Activated T-cell treated with anti-CD3 and anti-CD28 coated beads, Interleukin-2, amount 50 U/mL, for 4 hours (primary cell): Measurements from ENCODE around the gene RGS8. TPM values are rescaled to one million over a fixed set of nuclear protein-coding genes. Genes with fewer than 3 reads are reported as not detected.

ENCODE experiments used
- ATAC-seq, 2 donors: fragments of 200-7000 bp; cut with Tn5 transposase; one replicate each; pipeline ENCODE4 v1.10.0; 2021
- DNase-seq: peaks from one replicate; pipeline ENCODE4 v3.0.0-alpha.2; 2020
- H3K27me3 Mint-ChIP-seq: one replicate; pipeline ENCODE4 v1.8.0; 2021; ENCODE audit warnings: low read depth, mixed read lengths
- H3K36me3 Mint-ChIP-seq: one replicate; pipeline ENCODE4 v1.8.0; 2022; ENCODE audit warnings: mixed read lengths; ENCODE audit not compliant: insufficient read depth
- H3K4me1 Mint-ChIP-seq: one replicate; pipeline ENCODE4 v1.8.0; 2021; ENCODE audit warnings: low read depth, mixed read lengths
- H3K4me3 Mint-ChIP-seq: one replicate; pipeline ENCODE4 v1.8.0; 2021; ENCODE audit warnings: mild to moderate bottlenecking, moderate library complexity, mixed read lengths
- H3K9me3 Mint-ChIP-seq: one replicate; pipeline ENCODE4 v1.8.0; 2021; ENCODE audit warnings: mixed read lengths
- total RNA-seq, 3 donors: library from RNA; stranded (reverse); gene quantifications; one replicate each; pipeline ENCODE4 v1.2.1, GENCODE V29; 2021

Gene RGS8, protein sequence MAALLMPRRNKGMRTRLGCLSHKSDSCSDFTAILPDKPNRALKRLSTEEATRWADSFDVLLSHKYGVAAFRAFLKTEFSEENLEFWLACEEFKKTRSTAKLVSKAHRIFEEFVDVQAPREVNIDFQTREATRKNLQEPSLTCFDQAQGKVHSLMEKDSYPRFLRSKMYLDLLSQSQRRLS
- total RNA-seq = not detected

DNA sequence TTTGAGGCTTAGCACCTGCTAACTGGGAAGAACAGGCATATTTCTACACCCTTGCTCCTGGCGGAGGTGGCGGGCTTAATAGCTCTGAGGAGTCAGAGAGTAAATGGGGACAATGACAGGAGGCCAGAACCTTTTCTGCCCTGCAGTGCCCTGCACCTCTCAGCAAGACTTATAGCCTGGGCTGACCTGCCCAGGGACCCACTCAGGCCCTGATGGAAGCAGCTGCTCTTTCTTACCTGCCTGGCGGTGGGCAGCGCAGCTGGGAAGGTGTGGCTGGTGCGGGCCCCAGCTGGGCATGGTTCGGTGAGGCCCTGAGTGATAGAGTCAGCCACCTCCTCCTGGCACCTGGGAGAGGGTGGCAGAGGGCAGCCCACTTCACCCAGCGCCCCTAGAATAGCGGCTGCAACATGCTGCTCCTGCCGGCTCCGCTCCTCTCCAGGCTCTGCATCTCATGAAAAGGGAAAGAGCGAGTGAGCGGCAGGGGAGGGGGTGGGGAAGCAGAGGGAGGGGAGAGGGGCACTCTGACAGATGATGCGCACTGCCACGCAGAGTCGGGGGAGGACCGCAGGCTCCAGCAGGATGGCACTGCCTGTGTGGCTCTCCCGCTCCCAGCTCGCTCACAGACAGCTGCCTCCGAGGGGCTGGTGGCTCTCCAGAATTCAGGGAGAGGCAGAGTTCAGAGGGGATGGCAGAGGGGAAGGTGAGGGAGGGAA, at the start of gene RGS8:
TSS of gene RGS8 (minus strand) at position 472 of the 713 bp plus-strand sequence. CDS start 14,938 bp downstream, outside the sequence.
- Mint-ChIP-seq H3K4me3 (no peak within 1 kb of the TSS), H3K9me3 (no peaks in the 10 kb centered on the region), H3K36me3 (no peaks in the 10 kb centered on the region), H3K4me1 (no peaks in the 10 kb centered on the region), H3K27me3 (peaks cover 13% of the 10 kb centered on the region)
- no peak for ATAC-seq
- no peak for DNase-seq

DNA sequence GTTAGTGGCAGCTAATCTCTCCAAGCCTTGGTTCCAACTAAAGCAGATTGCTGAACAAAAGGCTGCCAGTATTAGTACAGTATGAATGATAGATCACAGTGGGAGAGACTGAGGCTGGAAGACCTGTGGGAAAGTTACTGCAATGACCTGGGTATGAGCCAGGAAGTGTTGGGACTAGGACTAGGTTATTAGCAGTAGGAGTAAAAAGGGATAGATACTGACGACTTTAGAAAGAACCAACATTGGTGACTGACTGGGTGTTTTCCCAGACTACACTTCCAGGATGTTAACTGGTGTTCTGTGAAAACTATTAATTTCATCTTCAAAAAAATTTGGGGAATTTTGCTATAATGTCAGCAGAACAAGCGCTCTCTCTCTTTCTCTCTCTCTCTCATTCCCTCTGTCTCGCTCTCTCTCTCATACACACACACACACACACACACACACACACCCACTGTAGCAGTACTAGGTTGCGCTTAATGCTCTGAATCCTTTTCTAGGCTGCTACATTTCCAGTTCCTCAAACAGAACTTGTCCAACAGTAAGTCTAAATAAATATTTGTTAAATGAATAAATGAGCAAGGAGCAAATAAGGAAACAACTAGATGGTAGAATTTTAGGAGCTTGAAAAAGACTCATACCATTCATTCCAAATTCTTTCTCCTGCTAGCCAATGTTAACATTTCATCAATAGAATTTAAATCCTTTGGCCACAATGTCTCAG, 47.6 kb upstream of the RGS8 start:
- no peaks in the 10 kb centered on the region for H3K4me1 Mint-ChIP-seq
- no peaks in the 10 kb centered on the region for H3K36me3 Mint-ChIP-seq

GRCh38 chr1:182726912-182727311, 42.5 kb upstream of the RGS8 start:
- no peak for ATAC-seq
- no peak for DNase-seq
- H3K9me3 Mint-ChIP-seq = no peaks in the 10 kb centered on the region
- H3K36me3 Mint-ChIP-seq = no peaks in the 10 kb centered on the region
- no peak overlapping the region for H3K4me3 Mint-ChIP-seq
- H3K4me1 Mint-ChIP-seq = no peaks in the 10 kb centered on the region
- H3K27me3 Mint-ChIP-seq = peaks cover 1% of the 10 kb centered on the region

More for the DNA sequence above, 47.6 kb upstream of the RGS8 start:
- peaks cover 3% of the 10 kb centered on the region for H3K9me3 Mint-ChIP-seq
- no peak overlapping the region for H3K4me3 Mint-ChIP-seq
- H3K27me3 Mint-ChIP-seq = peaks cover 1% of the 10 kb centered on the region
- ATAC-seq (no peak), DNase-seq (no peak)

DNA sequence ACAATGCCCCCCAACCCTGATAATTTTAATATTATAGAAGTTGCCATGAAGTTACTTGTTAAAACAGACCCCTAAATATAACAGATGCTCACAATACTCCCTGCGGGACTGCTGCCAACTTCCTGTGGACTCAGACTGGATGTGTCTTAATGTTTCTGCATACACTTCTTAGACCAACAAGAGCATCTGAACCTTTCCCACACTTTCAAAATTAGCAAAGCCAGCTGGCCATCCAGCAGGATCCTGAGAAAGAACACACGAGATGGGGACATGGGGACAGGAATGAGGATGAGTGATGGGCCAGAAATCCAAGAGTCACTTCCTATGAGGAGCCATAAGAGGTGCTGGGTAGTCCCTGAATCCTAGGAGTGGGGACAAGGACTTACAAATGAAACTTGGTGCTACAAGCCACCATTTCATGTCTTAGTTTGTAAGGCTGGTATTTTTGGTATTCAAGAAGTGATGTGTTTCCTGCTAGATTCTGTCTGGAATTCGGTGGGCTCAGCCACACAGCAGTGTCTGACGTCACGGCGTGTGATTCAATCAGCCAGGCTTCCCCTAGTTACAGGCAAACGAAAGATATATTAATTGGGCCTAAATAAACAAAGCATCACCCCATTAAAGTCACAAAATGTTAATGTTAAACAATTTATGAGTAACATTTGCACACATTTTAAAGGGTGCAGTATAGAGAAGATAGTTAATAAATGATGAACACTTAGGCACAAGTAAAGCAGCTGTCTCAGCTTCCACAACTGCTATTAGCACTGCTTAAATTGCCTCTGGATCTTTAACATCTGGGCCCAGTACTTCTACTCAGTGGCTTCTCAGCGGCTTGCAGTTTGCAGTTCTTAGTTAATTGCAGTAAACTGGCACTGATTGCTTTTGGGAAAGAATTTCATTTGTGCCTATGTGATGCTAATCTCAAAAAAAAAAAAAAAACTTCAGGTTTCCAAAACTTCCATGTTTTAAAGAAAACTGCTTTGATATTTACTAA, 41.2 kb upstream of the RGS8 start:
- Mint-ChIP-seq H3K4me1 (no peaks in the 10 kb centered on the region), H3K36me3 (no peaks in the 10 kb centered on the region), H3K4me3 (no peak overlapping the region), H3K27me3 (peaks cover 1% of the 10 kb centered on the region), H3K9me3 (no peaks in the 10 kb centered on the region)
- ATAC-seq (no peak), DNase-seq (no peak)

DNA sequence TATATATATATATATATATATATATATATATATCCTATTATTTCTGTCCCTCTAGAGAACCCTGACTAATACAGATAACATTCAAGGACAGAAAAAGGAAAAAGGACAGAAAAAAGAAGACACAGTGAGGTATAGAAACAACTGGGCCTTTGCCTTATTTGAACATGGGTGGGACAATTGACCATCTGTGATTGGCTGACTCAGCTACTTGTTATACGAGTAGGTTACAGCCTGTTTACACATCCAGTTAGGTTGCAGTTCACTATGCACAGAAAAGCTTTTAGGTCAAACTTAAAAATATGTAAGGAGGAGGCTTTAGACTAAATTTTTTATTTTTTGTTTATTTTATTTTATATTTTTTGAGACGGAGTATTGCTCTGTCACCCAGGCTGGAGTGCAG, 39.8 kb upstream of the RGS8 start:
- no peaks in the 10 kb centered on the region for H3K4me1 Mint-ChIP-seq
- ATAC-seq = no peak
- H3K9me3 Mint-ChIP-seq = no peaks in the 10 kb centered on the region
- no peak overlapping the region for H3K4me3 Mint-ChIP-seq
- no peak for DNase-seq
- no peaks in the 10 kb centered on the region for H3K36me3 Mint-ChIP-seq
- peaks cover 1% of the 10 kb centered on the region for H3K27me3 Mint-ChIP-seq

DNA sequence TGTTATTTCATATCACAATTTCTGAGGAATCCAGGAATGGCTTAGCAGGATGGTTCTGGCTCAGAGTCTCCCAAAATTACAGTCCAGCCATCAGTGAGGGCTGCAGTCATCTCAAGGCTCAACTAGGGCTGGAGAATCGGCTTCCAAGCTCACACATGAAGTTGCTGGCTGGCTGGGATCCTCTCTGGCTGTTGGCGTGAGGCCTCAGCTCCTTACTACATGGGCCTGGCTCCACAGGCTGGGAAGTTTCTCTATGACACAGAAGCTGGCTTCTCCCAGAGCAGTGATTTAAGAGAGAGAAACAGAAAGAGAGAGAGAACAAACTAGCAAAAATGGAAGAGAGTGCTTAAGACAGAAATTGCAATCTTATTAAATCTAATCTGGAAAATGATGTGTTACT, 38.8 kb upstream of the RGS8 start:
- ATAC-seq (no peak), DNase-seq (no peak)
- Mint-ChIP-seq H3K4me1 (no peaks in the 10 kb centered on the region), H3K4me3 (no peak overlapping the region), H3K36me3 (no peaks in the 10 kb centered on the region), H3K9me3 (no peaks in the 10 kb centered on the region), H3K27me3 (no peaks in the 10 kb centered on the region)

- ATAC-seq (no peak), DNase-seq (no peak)
- Mint-ChIP-seq H3K36me3 (no peaks in the 10 kb centered on the region), H3K9me3 (no peaks in the 10 kb centered on the region), H3K4me3 (no peak overlapping the region), H3K27me3 (no peaks in the 10 kb centered on the region), H3K4me1 (peaks cover 10% of the 10 kb centered on the region)
Observed at GRCh38 chr1:182721525-182721924, 37.1 kb upstream of the RGS8 start.

DNA sequence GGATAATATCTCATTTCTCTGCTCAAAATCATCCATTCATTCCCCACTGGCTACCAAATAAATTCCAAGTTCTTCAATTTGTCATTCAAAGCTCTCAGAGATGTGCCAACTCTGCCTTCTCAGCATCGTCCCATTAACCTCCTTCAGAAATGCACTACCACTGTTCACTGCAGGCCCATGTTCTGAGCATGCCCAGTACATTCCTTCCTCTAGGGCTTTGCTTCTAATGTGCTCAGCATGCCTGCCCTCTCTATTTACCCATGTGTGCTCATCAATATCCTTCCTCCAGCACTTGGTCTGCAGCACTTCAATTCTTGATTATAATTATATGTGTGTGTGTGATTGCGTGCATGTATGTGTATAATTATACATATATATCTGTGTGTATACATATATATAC, 36.1 kb upstream of the RGS8 start:
- no peak for DNase-seq
- H3K4me3 Mint-ChIP-seq = no peak overlapping the region
- H3K4me1 Mint-ChIP-seq = peaks cover 11% of the 10 kb centered on the region
- H3K36me3 Mint-ChIP-seq = no peaks in the 10 kb centered on the region
- ATAC-seq = no peak
- H3K27me3 Mint-ChIP-seq = no peaks in the 10 kb centered on the region
- H3K9me3 Mint-ChIP-seq = no peaks in the 10 kb centered on the region

GRCh38 chr1:182719553-182719952, 35.2 kb upstream of the RGS8 start:
- Mint-ChIP-seq H3K4me3 (no peak overlapping the region), H3K36me3 (no peaks in the 10 kb centered on the region), H3K4me1 (peaks cover 14% of the 10 kb centered on the region)

GRCh38 chr1:182718311-182718710, 33.9 kb upstream of the RGS8 start:
- DNase-seq (no peak), ATAC-seq (peak; percentile 33 to 34)
- H3K36me3 Mint-ChIP-seq = no peaks in the 10 kb centered on the region
- H3K27me3 Mint-ChIP-seq = no peaks in the 10 kb centered on the region
- H3K9me3 Mint-ChIP-seq = no peaks in the 10 kb centered on the region
- peaks cover 24% of the 10 kb centered on the region for H3K4me1 Mint-ChIP-seq
- no peak overlapping the region for H3K4me3 Mint-ChIP-seq

More at GRCh38 chr1:182719553-182719952, 35.2 kb upstream of the RGS8 start:
- ATAC-seq = no peak
- H3K27me3 Mint-ChIP-seq = no peaks in the 10 kb centered on the region
- no peak for DNase-seq
- H3K9me3 Mint-ChIP-seq = no peaks in the 10 kb centered on the region

DNA sequence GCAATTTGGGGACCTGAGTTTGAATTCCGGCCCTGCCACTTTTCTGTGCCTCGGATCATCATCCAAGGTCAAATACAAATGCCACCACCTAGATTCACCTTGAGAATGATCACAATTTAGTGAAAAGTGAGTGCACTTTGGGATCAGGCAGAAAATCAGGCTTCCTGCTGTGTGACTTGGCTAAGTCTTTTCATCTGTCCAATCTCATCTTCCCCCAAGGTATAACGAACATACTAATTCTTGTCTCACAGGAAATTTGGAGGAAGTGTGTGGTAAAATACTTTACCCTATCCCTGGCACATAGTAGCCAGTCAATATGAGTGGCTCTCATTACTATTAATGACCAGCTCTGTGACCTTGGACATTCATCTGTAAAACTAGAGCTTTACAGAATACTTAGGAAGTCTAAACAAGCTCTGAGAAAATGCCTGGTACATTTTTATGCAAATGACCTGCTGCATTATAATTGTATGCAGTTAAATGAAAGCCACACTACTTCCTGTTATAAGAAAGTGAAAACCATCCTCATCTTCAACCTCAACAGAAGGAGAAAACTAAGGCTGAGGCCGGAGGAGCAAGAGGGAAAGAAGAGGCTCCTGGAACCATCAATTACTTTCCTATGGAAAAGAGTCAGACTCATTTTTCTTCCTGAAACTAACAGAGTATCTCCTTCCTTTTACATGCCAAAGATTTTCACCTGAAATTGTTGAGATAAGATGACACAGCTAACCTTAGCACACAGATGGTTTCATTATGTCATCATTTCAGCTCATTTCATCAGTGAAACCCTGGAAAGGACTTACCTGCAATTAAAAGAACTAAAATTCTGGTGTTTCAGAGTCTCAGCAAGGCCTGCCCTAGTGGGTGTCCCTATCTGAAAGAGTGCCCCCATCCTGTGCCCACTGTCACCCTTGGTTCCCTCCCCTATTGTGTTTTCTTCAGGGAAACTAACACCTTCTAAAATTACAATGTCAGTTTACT, 32.6 kb upstream of the RGS8 start:
- DNase-seq (no peak), ATAC-seq (peak in 1 of 2 donors; percentile 29)
- Mint-ChIP-seq H3K27me3 (no peaks in the 10 kb centered on the region), H3K36me3 (no peaks in the 10 kb centered on the region), H3K4me3 (no peak overlapping the region), H3K4me1 (peaks cover 24% of the 10 kb centered on the region), H3K9me3 (no peaks in the 10 kb centered on the region)

DNA sequence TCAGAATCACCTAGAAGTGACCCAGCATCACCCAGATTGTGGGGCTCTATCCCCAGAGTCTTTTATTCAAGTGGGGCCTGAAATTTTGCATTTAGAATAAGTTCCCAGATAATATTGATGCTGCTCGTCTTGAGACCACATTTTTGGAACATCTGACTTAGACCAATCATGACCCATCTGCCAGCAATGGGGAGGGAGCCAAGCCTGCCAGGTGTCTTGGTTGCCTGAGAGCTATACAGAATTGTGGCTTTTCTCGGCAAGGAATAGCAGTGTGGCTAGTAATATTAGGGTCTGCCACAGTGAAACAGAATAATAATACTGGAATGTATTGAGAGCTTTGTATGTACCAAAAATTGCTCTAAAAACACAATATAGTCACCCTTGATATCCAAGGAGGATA, 31.1 kb upstream of the RGS8 start:
- Mint-ChIP-seq H3K27me3 (no peaks in the 10 kb centered on the region), H3K9me3 (no peaks in the 10 kb centered on the region), H3K36me3 (no peaks in the 10 kb centered on the region), H3K4me3 (no peak overlapping the region), H3K4me1 (peaks cover 24% of the 10 kb centered on the region)
- ATAC-seq (no peak), DNase-seq (no peak)

DNA sequence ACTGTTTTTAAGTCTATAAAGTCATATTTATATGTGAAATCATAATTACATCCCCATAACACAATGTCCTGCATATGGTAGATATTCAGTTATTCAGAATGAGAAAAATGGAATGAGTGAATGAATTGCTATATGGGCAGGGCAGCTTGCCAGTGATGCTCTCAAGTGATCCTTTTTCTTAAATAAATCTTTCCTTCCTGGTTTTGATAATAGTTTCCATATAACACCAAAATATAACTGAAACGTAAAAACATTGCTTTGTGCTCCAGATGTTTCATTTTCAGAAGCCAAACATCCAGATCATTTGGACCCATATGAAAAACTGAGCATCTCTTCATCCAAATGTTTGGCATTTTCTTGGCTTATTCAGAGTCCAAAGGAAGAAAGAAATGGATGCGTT, 30.2 kb upstream of the RGS8 start:
- H3K36me3 Mint-ChIP-seq = no peaks in the 10 kb centered on the region
- no peak for DNase-seq
- ATAC-seq = no peak
- no peaks in the 10 kb centered on the region for H3K27me3 Mint-ChIP-seq
- no peak overlapping the region for H3K4me3 Mint-ChIP-seq
- no peaks in the 10 kb centered on the region for H3K9me3 Mint-ChIP-seq
- H3K4me1 Mint-ChIP-seq = peaks cover 27% of the 10 kb centered on the region
